AG09309 (cell line): ENCODE results near the gene NOL4L.

Experiments used
- DNase-seq: peaks from one replicate; pipeline ENCODE4 v3.0.0-alpha.2; 2010; ENCODE audit warnings: low read depth
- H3K4me3 ChIP-seq: 2 replicates; pipeline ENCODE4 v1.5.1; 2011; ENCODE audit warnings: mild to moderate bottlenecking, low read depth, low read length, moderate library complexity; ENCODE audit not compliant: control insufficient read depth
- CTCF ChIP-seq: IDR thresholded peaks from 2 replicates; pipeline ENCODE4 v1.5.1; 2011; ENCODE audit warnings: mild to moderate bottlenecking, low read depth, low read length, inconsistent platforms; ENCODE audit not compliant: insufficient read depth, control insufficient read depth; ENCODE audit errors: missing control alignments

The NOL4L gene

DNA sequence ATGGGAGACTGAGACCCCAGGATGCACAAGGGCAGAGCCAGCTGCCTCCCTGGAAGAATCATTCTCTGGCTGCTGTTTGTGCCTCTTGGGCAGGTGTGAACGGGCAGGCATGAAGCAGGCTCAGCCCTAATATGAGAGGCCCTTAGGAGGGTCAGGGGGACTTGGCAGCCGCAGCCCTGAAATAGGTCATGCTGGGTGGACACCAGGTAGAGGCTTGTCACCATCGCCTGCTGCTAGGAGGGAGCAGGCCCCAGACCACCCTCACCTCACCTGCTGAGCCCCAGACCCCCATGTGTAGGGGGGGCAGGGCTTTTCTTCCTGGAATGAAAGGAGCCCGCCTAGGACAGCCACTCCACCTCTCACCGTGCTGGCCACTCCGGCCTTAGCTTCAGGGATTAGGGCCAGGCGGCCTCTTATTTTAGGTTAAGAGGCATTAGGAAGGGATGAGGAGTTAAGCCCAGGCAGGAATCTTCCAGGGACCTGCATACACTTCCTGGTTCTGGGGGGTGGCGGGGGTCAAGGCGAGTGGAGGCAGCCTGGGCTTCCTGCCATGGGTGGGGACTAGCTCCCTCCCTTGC is 134.6 kb downstream of the NOL4L start:
- DNase-seq = no peak
- TF ChIP-seq CTCF = no peak
- no peak overlapping the region for H3K4me3 ChIP-seq

DNA sequence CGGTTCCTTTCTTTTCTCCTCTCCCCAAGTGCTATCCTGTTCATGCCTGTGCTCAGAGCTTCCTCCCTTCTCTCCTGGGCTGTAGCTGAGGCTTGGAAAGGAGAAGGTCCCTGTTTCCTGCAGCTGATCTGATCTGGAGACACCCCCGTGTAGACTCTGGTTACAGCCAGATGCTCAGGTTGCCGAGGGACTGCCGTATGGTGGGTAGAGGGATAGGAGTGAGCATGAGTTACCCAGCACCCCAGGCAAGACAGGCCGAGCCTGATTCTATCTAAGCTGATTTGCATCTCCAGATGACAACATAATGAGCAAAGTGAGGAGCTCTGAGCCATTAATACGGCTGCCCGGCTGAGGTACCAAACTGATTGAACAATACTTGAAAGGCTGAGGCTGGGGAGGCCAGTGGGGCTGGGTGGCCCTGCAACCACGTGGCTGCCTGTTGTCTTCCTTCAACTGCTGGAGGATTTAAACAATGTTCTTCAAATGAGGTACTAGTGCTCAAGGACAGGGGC is 135.2 kb downstream of the NOL4L start:
- no peak overlapping the region for H3K4me3 ChIP-seq
- TF ChIP-seq CTCF = no peak
- DNase-seq = no peak

- no peak for TF ChIP-seq CTCF
- H3K4me3 ChIP-seq = no peak overlapping the region
- DNase-seq = no peak
These were observed 135.9 kb downstream of the NOL4L start for GRCh38 chr20:32449057-32449889.

DNA sequence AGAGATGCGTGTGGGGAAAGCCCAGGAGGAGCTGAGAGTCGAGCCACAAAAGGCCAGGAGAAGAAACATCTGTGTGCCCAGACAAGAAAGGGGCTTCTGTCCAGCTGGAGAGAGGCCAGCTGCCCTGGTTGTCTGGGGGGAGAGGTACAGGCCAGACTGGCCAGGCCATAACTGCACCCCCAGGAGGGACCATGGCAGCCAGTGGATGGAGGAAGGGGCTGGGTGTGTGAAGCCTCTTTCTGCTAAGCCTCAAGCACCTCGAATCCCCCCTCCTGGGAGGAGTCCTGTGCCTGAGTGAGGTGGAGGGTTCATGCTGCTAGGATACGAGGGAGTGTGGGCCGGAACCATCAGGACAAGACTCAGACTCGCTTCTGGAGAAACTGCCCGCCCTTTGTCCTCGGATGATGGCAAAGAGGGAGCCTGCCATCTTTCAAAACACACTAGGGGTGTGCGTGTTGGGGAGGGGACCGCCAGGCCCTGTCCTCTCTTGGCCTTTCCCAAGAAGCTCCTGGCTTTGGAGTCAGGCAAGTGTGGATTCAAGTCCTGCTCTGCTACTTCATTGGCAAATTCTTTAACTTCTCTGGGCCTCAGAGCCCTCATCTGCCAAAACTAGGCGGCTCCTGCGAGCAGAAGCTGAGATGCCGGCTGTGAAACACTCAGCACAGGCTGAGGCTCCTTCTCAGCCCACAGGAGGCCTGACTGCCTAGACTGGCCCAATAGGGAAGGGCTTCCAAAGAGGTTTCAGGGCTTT is 136.7 kb downstream of the NOL4L start:
- no peak for DNase-seq
- no peak for TF ChIP-seq CTCF
- H3K4me3 ChIP-seq = no peak overlapping the region

DNA sequence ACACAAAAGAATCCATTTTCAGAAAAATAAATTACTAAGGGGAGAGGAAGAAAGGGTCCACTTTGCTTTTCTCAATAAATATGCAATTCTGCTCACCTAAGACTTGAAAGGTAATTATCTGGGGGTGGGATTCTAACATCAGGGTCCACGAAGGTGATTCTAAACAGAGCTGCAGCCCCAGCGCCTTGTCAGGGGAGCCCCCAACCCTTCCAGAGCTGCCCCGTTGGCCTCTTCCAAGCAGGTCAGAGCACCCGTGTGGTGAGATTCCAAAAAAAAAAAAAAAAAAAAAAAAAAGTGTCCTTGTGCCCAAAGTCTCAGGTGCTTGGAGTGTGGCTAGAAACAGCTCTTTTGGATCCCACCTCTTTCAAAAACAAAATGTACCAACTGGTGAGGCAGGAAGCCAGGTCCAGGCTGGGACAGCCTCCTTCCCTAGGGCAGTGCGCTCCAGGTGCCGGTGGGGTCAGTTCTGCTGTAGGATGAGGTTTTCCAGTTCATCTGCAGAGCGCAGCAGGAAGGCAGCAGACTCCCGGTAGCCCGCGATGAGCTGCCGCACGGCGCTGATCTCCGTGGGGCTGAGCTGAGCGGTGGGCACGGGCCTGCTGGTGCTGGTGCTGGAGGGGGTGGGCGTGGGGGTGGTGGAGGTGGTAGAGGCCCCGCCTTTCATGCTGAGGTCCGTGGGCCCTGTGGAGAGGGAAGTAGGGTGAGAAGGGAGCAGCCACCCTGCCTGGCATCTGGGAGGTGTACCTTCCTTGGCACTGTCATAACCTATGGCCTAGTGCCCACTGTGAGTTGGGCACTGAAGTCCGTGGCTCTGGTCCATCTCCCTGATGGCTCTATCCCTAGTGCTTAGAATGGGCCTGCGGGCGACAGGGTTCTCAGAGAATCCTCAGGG is 137.8 kb downstream of the NOL4L start:
- no peak for DNase-seq

More for the DNA sequence above, 137.8 kb downstream of the NOL4L start:
- H3K4me3 ChIP-seq = no peak overlapping the region
- no peak for TF ChIP-seq CTCF
